ENCODE measurements around the gene CDH4.

CDH4 gene

GRCh38 chr20:61784801-61785566 is 532.9 kb downstream of the CDH4 start:
- TF ChIP-seq TAF1 (IDR thresholded peaks at IDR 0.05; ENCODE audit: borderline replicate concordance, insufficient read depth, low read length) (no peak), SIN3A (IDR thresholded peaks at IDR 0.05; ENCODE audit: borderline replicate concordance, insufficient read depth, low read length) (no peak), POLR2AphosphoS5 (IDR thresholded peaks at IDR 0.05; ENCODE audit: low read depth, low read length) (no peak), REST (IDR thresholded peaks at IDR 0.05; ENCODE audit: insufficient read depth in 1 of 2, low read depth in 2 of 2, low read length in 2 of 2) (no peak), FOXP2 (optimal IDR thresholded peaks at IDR 0.05; ENCODE audit: borderline replicate concordance, extremely low read depth, extremely low read length, insufficient read depth) (no peak)

- TF ChIP-seq TAF1 (IDR thresholded peaks at IDR 0.05; ENCODE audit: borderline replicate concordance, insufficient read depth, low read length) (no peak), POLR2AphosphoS5 (IDR thresholded peaks at IDR 0.05; ENCODE audit: low read depth, low read length) (no peak), REST (IDR thresholded peaks at IDR 0.05; ENCODE audit: insufficient read depth in 1 of 2, low read depth in 2 of 2, low read length in 2 of 2) (no peak), SIN3A (IDR thresholded peaks at IDR 0.05; ENCODE audit: borderline replicate concordance, insufficient read depth, low read length) (no peak)
Measured at GRCh38 chr20:61785567-61785816, 533.4 kb downstream of the CDH4 start.

- TF ChIP-seq SIN3A (IDR thresholded peaks at IDR 0.05; ENCODE audit: borderline replicate concordance, insufficient read depth, low read length) (no peak), POLR2AphosphoS5 (IDR thresholded peaks at IDR 0.05; ENCODE audit: low read depth, low read length) (no peak), FOXP2 (optimal IDR thresholded peaks at IDR 0.05; ENCODE audit: borderline replicate concordance, extremely low read depth, extremely low read length, insufficient read depth) (no peak), TAF1 (IDR thresholded peaks at IDR 0.05; ENCODE audit: borderline replicate concordance, insufficient read depth, low read length) (no peak), REST (IDR thresholded peaks at IDR 0.05; ENCODE audit: insufficient read depth in 1 of 2, low read depth in 2 of 2, low read length in 2 of 2) (no peak)
Measured at GRCh38 chr20:61786230-61786629, 534.2 kb downstream of the CDH4 start.

- TF ChIP-seq POLR2AphosphoS5 (IDR thresholded peaks at IDR 0.05; ENCODE audit: low read depth, low read length) (no peak), FOXP2 (optimal IDR thresholded peaks at IDR 0.05; ENCODE audit: borderline replicate concordance, extremely low read depth, extremely low read length, insufficient read depth) (no peak), REST (IDR thresholded peaks at IDR 0.05; ENCODE audit: insufficient read depth in 1 of 2, low read depth in 2 of 2, low read length in 2 of 2) (no peak), TAF1 (IDR thresholded peaks at IDR 0.05; ENCODE audit: borderline replicate concordance, insufficient read depth, low read length) (no peak), SIN3A (IDR thresholded peaks at IDR 0.05; ENCODE audit: borderline replicate concordance, insufficient read depth, low read length) (no peak)
Measured at GRCh38 chr20:61788343-61788742, 536.3 kb downstream of the CDH4 start.

- no peak for TF ChIP-seq FOXP2 (optimal IDR thresholded peaks at IDR 0.05; ENCODE audit: borderline replicate concordance, extremely low read depth, extremely low read length, insufficient read depth)
- no peak for TF ChIP-seq TAF1 (IDR thresholded peaks at IDR 0.05; ENCODE audit: borderline replicate concordance, insufficient read depth, low read length)
- TF ChIP-seq POLR2AphosphoS5 (IDR thresholded peaks at IDR 0.05; ENCODE audit: low read depth, low read length): no peak
- TF ChIP-seq SIN3A (IDR thresholded peaks at IDR 0.05; ENCODE audit: borderline replicate concordance, insufficient read depth, low read length): no peak
- no peak for TF ChIP-seq REST (IDR thresholded peaks at IDR 0.05; ENCODE audit: insufficient read depth in 1 of 2, low read depth in 2 of 2, low read length in 2 of 2)
Measured at GRCh38 chr20:61789329-61789728, 537.3 kb downstream of the CDH4 start.

Measured in PFSK-1 (cell line).